ENCODE measurements around the gene DUSP2. TPM values are rescaled to one million over a fixed set of nuclear protein-coding genes. Genes with fewer than 3 reads are reported as not detected.

The DUSP2 gene
- total and polyA plus RNA-seq, 2 donors (not counting 1 experiment from before 2014, with no cell fraction given) = 69.8 to 433 TPM

- peaks cover 13 to 17% of the 10 kb centered on the region in 2 donors for H3K4me1 ChIP-seq (ENCODE audit: control insufficient read depth in 2 of 2, insufficient read depth in 2 of 2, low read length in 2 of 2)
- no peak overlapping the region for H3K9ac ChIP-seq (ENCODE audit: low read length)
- Mint-ChIP-seq H3K27ac (peak overlapping the region; percentile 53), H3K4me1 (peaks cover 21% of the 10 kb centered on the region), H3K27me3 (peaks cover 19% of the 10 kb centered on the region), H3K4me3 (peak overlapping the region; percentile 82), H3K9me3 (ENCODE audit: insufficient read depth) (no peaks in the 10 kb centered on the region)
- no peak overlapping the region for H2AFZ ChIP-seq (ENCODE audit: insufficient read depth, low read depth, low read length, poor library complexity, severe bottlenecking)
- DNase-seq = no peak
- TF ChIP-seq EZH2 (IDR thresholded peaks at IDR 0.05; ENCODE audit: borderline replicate concordance, insufficient read depth, low read depth, low read length, poor library complexity, severe bottlenecking) (no peak), CTCF (IDR thresholded peaks at IDR 0.05) (no peak)
- H3K27ac ChIP-seq (ENCODE audit: low read length in 2 of 2) = no peak overlapping the region
- POLR2A ChIA-PET = no interaction called here
- H4K20me1 ChIP-seq (ENCODE audit: control insufficient read depth, insufficient read depth, low read length, poor library complexity, severe bottlenecking) = no peaks in the 10 kb centered on the region
- peaks cover 0 to 34% (median 5%) of the 10 kb centered on the region in 4 experiments for H3K27me3 ChIP-seq (replicated peaks in 1 of 4; ENCODE audit: control extremely low read depth in 1 of 4, control insufficient read depth in 3 of 4, insufficient read depth in 4 of 4, low read length in 3 of 4)
- intact Hi-C loops (cut with micrococcal nuclease) = no loop called here
- 92% methylated on average over 24 of the region's 24 CpGs for WGBS (ENCODE audit: insufficient coverage)
- no peak overlapping the region for H3K4me3 ChIP-seq (ENCODE audit: control extremely low read depth in 1 of 5, extremely low read depth in 1 of 5, insufficient read depth in 1 of 5, low read depth in 2 of 5, low read length in 4 of 5)
- H3K9me3 ChIP-seq (ENCODE audit: control extremely low read depth in 1 of 3, control insufficient read depth in 2 of 3, insufficient read depth in 1 of 3, low read length in 2 of 3) = peaks cover 0 to 8% (median 0%) of the 10 kb centered on the region in 3 donors
- no peaks in the 10 kb centered on the region for H3K36me3 ChIP-seq (replicated peaks in 1 of 2; ENCODE audit: control extremely low read depth in 1 of 2, control insufficient read depth in 1 of 2, extremely low read depth in 1 of 2, insufficient read depth in 2 of 2, low read length in 1 of 2)
- H3K79me2 ChIP-seq (ENCODE audit: control insufficient read depth, insufficient read depth, low read length) = no peaks in the 10 kb centered on the region
- ATAC-seq (ENCODE audit: low read depth) = no peak
- H3K4me2 ChIP-seq (replicated peaks; ENCODE audit: low read depth, low read length, poor library complexity, severe bottlenecking) = no peak overlapping the region
- CTCF ChIA-PET = interaction anchor here (1.3 to 2.1 kb wide), 2 partner anchors 14 to 59 kb away, joined by 3 to 6 read pairs; no protein-coding TSS in a partner anchor
Measured at GRCh38 chr2:96114903-96115581, 30.2 kb downstream of the DUSP2 start.

DNA sequence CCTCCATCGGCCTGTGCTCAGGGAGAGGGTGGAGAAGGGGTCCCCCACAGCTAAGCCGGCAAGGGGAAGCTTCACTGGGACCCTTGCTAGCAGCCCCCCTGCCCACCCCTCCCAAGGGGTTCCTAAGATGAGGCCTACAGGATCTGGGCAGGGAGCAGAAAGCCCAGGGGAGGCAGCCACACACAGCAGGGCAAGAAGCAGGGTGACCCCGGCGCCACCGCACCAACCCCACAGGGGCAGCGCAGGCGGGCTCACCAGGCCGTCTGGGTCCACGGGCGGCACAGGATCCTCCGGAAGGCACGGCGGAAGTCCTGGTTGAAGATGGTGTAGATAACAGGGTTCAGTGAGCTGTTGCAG lies 30.7 kb downstream of the DUSP2 start:
- Histone ChIP-seq H3K27me3 (replicated peaks in 1 of 4; ENCODE audit: control extremely low read depth in 1 of 4, control insufficient read depth in 3 of 4, insufficient read depth in 4 of 4, low read length in 3 of 4) (peaks cover 0 to 30% (median 5%) of the 10 kb centered on the region in 4 experiments), H3K9ac (ENCODE audit: low read length) (no peak overlapping the region), H2AFZ (ENCODE audit: insufficient read depth, low read depth, low read length, poor library complexity, severe bottlenecking) (no peak overlapping the region), H3K79me2 (ENCODE audit: control insufficient read depth, insufficient read depth, low read length) (no peaks in the 10 kb centered on the region), H3K4me3 (ENCODE audit: control extremely low read depth in 1 of 5, extremely low read depth in 1 of 5, insufficient read depth in 1 of 5, low read depth in 2 of 5, low read length in 4 of 5) (no peak overlapping the region), H3K4me1 (ENCODE audit: control insufficient read depth in 2 of 2, insufficient read depth in 2 of 2, low read length in 2 of 2) (peaks cover 11 to 15% of the 10 kb centered on the region in 2 donors), H3K27ac (ENCODE audit: low read length in 2 of 2) (no peak overlapping the region), H3K4me2 (replicated peaks; ENCODE audit: low read depth, low read length, poor library complexity, severe bottlenecking) (no peak overlapping the region), H4K20me1 (ENCODE audit: control insufficient read depth, insufficient read depth, low read length, poor library complexity, severe bottlenecking) (no peaks in the 10 kb centered on the region), H3K36me3 (replicated peaks in 1 of 2; ENCODE audit: control extremely low read depth in 1 of 2, control insufficient read depth in 1 of 2, extremely low read depth in 1 of 2, insufficient read depth in 2 of 2, low read length in 1 of 2) (no peaks in the 10 kb centered on the region), H3K9me3 (ENCODE audit: control extremely low read depth in 1 of 3, control insufficient read depth in 2 of 3, insufficient read depth in 1 of 3, low read length in 2 of 3) (peaks cover 0 to 8% (median 0%) of the 10 kb centered on the region in 3 donors)
- no peak overlapping the region for H3K27ac Mint-ChIP-seq
- H3K4me1 Mint-ChIP-seq = peaks cover 18% of the 10 kb centered on the region
- CTCF ChIA-PET = interaction anchor here (1.3 to 2.1 kb wide), 2 partner anchors 13 to 60 kb away, joined by 3 to 6 read pairs; no protein-coding TSS in a partner anchor
- POLR2A ChIA-PET = no interaction called here
- TF ChIP-seq EZH2 (IDR thresholded peaks at IDR 0.05; ENCODE audit: borderline replicate concordance, insufficient read depth, low read depth, low read length, poor library complexity, severe bottlenecking) (no peak), CTCF (IDR thresholded peaks at IDR 0.05) (no peak)
- no peaks in the 10 kb centered on the region for H3K9me3 Mint-ChIP-seq (ENCODE audit: insufficient read depth)
- 94% methylated on average over 11 of the region's 13 CpGs for WGBS (ENCODE audit: insufficient coverage)
- DNase-seq (no peak), ATAC-seq (ENCODE audit: low read depth) (no peak)
- peaks cover 16% of the 10 kb centered on the region for H3K27me3 Mint-ChIP-seq
- intact Hi-C loops (cut with micrococcal nuclease) = no loop called here
- no peak overlapping the region for H3K4me3 Mint-ChIP-seq

Measured in B cell (primary cell).